ENCODE data around the gene AVEN.
"Not testable (repeated sequence)": the region's sequence is repeated elsewhere in the genome, so short reads cannot be mapped to it uniquely, and the experiment has no call there.

The AVEN gene, protein sequence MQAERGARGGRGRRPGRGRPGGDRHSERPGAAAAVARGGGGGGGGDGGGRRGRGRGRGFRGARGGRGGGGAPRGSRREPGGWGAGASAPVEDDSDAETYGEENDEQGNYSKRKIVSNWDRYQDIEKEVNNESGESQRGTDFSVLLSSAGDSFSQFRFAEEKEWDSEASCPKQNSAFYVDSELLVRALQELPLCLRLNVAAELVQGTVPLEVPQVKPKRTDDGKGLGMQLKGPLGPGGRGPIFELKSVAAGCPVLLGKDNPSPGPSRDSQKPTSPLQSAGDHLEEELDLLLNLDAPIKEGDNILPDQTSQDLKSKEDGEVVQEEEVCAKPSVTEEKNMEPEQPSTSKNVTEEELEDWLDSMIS

DNA sequence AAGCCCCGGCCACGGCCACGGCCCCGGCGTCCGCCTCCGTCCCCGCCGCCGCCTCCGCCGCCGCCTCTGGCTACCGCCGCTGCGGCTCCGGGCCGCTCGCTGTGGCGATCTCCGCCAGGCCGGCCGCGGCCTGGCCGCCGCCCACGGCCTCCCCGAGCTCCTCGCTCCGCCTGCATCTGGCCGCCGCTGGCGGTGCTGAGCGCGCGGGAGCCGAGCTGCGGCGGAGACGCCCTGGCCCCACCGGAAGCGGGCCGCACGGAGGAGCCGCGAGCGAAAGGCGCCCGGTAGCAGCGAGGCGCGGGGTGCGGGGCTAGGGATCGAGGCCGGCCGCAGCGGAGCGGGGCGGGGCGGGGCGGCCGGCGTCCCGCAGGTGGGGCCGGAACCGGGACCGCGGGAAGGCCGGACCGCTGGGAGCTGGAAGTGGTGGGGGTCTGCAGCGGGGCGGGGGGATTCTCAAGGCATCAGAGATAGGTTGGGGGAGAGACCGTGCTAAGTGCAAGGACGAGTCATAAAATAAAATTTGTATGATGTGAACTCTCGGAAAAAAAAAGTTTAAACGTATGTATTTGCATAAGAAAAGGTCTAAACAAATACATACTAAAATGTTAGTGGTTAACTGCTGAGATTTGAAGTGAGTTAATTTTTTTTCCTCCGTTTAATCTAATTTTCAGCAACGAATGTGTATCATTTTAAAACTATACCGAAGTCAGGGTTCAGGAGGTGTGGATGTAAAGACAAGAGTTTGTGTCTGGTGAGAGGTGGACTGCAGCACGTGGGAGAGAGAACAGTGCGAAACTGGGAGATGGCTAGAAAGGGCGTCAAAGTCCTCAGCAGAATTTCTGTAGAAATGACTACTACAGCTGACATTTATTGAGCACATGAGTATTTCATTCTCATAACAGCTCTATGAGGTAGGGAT lies at the start of gene AVEN:
Gene AVEN, minus strand, starts transcription at position 334 of the 919 bp plus-strand sequence. Its CDS starts 158 bp downstream, at position 176.
- peak; percentile 17 for DNase-seq

DNA sequence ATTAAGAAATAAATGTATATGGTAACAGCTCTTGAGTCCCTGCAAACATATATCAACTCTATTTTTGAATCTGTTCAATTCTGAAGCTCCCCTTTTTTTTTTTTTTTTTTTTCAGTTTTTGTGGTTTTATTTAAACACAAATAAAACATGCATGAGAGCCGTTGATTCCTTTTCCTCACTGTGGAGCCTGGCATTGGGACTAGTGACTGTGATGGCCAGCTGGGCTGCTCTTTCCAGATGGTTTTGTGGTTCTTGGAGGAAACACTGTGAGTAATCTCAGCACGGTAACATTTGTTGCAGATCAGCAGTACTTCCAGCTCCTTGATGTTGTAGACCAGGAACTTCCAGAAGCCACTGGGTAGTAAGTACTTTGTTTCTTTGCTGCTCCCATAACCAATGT lies 46.7 kb upstream of the AVEN start:
- DNase-seq, result no peak

DNA sequence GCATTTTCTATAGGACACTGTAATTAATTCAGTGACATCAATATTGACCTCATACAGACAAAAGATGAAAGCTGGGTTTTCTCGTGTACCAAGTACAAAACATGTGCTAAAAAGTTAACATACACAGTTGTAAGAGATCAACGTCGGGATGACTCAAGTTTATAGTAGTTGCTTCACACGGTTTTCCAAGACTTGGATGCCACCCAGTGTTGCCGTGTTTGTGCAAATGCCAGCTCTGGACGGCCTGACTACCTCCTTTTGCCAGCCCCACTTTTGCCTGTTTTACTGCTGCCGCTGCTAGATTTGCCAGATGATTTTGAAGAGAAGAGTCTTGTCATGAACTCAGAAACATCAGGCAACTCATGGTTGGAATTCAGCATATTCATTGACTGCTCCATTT lies 45.1 kb upstream of the AVEN start:
- no peak for DNase-seq

DNA sequence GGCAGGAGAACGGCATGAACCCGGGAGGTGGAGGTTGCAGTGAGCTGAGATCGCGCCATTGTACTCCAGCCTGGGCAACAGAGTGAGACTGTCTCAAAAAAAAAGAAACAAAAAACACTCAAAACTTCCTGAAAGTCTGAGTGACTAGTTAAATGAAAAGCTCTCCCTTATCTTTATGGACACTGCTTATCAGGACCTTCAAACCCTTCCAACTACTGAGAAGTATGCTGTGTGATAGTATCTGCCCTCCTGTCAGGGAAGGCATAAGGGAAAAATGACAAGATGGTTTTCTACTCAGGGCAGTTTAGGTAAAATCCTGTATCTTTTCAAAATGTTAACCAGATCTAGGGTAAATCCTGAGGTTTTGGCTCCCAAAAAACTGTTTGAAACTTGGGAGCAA lies 40.9 kb upstream of the AVEN start:
- no peak for DNase-seq

DNA sequence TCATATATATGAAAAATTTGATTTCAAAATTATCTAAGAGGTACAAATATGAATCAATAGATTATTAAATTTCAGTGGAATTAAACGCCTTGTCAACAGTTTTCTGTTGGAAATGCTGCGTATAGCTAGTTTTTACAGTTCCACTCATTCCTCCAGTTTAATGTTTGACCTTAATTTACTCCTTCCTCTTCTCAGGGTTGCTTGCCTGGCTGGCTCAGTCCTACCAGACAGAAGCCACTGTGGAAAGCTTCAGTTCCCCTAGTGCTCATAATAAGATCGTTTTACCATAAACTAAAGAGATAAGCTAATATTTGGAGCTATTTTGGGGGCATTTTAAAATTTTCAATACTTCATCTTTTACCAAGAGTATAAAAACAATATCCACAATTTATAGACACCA lies 39.9 kb upstream of the AVEN start:
- DNase-seq, result no peak

DNA sequence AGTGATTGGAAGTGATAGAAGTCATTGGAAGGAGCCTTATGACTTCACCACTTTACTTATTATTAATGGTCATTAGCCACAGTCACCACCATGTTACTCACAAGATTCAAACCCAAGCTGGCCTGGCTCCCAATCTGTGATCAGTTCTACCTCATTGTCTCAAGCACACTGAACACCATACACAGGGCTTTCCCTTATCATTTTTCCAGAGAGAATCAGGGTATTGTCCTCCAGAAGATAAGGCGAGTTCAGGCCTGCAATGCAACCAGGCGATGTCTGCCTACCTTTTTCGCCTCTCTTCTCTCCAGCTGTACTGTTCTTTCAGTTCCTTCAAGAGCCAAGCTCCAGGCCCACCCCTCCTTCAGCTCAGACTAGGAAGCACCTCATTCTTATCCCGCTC lies 37.8 kb upstream of the AVEN start:
- DNase-seq, result no peak

DNA sequence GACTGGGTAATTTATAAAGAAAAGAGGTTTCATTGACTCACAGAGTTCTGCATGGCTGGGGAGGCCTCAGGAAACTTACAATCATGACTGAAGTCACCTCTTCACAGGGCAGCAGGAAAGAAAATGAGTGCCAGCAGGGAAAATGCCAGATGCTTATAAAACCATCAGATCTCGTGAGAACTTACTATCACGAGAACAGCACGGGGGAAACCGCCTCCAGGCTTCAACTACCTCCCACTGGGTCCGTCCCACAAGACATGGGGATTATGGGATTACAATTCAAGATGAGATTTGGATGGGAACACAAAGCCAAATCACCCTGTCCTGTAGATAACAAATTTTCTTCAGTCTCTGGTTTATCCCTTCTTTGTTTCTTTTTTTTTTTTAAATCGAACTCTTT lies 31.0 kb upstream of the AVEN start:
- DNase-seq, result no peak

DNA sequence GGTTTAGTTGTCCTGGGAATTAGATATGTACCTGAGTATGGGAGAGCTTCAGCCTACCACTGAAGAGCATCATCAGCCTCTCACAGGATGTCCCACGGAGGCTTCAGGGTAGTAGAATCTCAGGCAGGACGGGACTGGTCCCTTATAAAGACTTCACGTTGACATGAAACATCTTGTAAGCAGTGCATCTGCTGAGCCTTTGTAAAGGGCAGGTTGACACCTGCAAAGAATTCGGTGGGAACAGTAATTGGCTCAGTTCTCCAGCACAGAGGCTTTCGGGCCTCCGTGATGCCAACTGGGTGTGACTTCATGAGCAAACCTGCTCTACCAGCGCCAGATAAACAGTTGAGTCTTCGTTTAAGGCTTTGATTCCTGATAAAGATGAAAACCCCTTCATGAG lies 26.9 kb upstream of the AVEN start:
- DNase-seq, result no peak

DNA sequence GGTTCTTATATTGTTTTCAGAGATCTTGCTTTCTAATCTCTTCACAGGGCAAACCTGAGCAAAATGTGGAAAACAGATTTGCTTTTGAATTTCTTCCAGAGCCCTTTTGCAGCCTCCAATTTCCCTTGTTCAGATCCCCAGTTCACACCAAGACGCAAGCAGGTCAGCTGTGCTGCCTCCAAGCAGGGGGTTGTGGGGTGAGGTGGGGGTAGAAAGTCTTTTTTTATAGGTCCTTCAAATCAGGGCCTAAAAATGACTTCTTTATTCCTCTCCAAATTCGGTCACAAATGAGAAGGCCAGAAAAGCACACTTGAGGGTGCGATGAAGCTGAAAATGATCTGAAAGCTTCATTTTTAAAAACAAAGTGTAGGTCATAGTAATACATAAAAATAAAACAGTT lies 26.3 kb upstream of the AVEN start:
- DNase-seq, result no peak

DNA sequence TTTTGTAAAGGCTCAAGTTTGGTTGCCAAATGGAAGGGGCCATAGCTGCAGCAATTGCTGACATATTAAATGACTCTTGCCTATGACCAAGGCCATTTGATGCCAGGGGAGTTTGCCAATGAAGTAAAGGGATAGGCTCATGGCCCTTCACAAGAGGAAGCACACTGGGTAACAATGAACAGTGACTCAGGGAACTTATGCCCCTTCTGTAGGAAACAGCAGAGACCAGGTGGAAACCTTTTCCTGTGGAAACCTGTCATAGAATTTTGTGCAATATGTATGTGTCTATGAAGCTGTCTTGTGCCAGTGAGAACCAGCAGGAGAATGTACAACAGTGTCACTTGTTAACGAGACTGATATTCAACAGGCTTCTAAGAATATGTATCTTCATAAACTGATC lies 25.4 kb upstream of the AVEN start:
- DNase-seq, result no peak

DNA sequence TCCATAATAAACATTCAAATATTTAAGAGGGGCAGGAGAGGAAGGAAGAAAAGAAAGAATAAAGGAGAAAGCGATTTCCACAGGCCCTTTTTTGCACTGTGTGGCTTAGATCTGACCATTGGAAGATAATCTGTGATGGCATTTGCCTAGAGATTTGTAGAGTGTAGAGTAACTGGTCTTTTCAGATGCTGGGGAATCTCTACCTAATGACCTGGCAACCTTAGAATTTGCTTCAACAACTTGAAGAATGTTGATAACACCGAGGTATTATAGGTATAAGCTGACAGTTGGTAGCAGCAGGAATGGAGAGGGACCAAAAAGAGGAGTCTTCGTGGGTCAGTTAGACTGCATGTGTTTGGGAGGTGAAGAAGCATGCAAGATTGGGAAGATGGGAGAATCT lies 20.9 kb upstream of the AVEN start:
- no peak for DNase-seq

DNA sequence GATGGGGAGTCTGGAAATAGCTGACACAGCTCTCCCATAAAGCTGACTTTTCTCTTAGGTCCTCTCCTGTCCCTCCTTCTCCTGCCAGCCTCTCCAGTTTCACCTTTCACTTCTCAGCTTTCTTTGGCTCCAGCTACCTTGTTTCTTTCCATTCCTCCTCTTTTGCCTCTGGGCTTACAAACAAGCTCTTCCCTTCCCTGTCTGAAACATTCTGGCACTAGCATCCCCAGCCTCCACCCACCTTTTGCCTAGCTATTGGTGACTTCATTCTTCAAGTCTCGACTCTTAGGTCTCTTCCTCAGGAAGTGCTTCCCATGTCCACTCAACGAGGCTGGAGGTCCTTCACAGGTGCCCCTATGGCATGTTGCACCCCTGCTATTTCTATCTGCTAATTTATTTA lies 20.5 kb upstream of the AVEN start:
- DNase-seq, result no peak

DNA sequence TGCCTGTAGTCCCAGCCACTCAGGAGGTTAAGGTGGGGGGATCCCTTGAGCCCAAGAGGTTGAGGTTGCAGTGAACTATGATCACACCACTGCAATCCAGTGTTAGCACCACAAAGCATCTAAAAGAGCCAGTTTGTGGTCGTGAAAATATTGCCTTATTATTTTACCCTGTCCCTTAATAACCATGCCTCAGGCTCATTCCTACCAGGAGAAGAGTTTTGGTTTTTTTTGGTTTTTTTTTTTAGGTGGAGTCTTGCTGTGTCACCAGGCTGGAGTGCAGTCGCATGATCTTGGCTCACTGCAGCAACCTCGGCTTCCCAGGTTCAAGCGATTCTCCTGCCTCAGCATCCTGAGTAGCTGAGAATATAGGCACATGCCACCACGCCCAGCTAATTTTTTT lies 17.9 kb upstream of the AVEN start:
- DNase-seq, result no peak

DNA sequence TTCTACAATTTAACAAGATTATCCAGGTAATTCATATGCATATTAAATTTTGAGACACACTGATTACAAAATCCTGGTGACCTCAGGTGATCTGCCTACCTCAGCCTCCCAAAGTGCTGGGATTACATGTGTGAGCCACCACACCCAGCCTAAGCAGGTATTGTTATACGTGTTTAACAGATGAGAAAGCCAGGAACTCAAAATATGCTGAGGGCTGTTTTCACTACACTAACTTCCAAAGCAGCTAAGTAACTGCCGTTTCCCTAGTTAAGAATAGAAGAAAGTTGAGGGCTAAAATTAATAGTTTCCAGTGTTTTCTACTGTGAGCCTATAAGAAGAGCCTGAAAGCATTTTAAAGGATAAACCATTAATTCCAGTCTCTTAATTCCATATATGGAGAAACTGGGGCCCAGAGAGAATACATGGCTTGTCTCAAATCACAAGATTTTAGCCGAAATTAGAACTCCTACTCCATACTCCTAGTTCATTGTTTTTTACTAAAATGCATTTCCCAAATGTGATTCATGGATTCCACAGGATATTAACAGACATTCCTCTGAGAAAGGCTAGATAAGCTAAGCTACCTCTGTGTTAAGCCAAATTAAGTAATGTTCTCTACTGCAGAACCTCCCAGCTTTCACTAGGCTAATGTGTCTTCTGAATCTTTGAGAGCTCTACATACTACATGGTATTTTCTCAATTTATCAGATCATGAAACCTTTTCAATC lies 17.0 kb upstream of the AVEN start:
- DNase-seq, result no peak

DNA sequence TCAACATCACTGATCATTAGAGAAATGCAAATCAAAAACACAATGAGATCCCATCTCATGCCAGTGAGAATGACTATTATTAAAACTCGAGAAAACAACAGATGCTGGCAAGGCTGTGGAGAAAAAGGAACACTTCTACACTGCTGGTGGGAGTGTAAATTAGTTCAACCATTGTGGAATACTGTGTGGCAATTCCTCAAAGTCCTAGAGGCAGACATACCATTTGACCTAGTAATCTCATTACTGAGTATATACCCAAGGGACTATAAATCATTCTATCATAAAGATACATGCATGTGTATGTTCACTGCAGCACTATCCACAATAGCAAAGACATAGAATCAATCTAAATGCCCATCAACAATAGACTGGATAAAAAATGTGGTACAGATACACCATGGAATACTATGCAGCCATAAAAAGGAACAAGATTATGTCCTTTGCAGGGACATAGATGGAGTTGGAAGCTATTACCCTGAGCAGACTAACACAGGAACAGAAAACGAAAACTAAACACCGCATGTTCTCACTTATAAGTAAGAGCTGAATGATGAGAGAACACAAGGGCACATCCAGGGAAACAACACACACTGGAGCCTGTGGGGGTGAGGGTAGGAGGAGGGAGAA lies 15.2 kb upstream of the AVEN start:
- no peak for DNase-seq

DNA sequence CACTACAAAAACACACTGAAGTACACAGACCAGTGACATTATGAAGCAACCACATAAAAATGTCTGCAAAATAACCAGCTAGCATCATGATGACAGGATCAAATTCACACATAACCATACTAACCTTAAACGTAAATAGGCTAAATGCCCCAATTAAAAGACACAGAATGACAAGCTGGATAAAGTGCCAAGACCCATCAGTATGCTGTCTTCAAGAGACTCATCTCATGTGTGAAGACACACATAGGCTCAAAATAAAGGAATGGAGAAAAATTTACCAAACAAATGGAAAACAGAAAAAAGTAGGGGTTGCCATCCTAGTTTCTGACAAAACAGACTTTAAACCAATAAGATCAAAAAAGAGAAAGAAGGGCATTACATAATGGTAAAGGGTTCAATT lies 11.4 kb upstream of the AVEN start:
- not testable (repeated sequence) for DNase-seq

DNA sequence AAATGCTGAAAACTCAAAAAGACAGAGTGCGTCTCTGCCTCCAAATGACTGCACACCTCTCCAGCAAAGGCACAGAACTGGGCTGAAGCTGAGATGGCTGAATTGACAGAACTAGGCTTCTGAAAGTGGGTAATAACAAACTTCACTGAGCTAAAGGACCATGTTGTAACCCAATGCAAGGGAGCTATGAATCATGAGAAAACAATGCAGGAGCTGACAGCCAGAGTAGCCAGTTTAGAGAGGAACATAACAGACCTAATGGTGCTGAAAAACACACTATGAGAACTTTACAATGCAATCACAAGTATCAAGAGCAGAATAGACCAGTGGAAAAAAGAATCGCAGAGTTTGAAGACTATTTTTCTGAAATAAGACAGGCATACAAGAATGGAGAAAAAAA lies 10.1 kb upstream of the AVEN start:
- no peak for DNase-seq

DNA sequence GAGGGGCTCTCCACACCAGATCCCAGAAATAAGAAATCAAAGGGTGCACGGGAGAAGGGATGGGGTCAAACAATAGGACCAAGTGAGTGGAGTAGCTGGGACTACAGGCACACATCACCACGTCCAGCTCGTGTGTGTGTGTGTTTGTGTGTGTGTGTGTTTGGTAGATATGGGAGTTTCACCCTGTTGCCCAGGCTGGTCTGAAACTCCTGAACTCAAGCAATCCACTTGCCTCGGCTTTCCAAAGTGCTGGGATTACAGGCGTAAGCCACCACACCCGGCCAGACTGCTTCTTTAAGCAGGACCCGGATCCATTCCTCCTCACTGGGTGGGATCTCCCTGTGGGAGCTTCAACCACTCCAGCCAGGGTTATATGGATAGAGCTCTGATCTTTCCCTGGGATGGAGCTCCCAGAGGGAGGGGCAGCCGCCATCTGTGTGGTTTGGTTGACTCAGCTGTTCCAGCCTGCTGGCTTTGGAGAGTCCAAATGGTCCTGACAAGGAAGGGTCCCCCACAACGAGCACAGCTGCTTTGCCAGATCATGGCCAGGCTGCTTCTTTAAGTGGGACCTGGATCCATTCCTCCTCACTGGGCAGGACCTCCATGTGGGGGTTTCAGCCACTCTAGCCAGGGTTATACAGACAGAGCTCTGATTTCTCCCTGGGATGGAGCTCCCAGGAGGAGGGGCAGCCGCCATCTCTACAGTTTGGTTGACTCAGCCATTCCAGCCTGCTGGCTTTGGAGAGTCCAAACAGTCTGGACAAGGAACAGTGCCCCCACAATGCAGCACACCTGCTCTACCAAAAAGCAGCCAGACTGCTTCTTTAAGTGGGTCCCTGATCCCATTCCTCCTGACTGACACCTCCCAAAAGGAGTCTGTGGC lies 9.1 kb upstream of the AVEN start:
- DNase-seq, result no peak

DNA sequence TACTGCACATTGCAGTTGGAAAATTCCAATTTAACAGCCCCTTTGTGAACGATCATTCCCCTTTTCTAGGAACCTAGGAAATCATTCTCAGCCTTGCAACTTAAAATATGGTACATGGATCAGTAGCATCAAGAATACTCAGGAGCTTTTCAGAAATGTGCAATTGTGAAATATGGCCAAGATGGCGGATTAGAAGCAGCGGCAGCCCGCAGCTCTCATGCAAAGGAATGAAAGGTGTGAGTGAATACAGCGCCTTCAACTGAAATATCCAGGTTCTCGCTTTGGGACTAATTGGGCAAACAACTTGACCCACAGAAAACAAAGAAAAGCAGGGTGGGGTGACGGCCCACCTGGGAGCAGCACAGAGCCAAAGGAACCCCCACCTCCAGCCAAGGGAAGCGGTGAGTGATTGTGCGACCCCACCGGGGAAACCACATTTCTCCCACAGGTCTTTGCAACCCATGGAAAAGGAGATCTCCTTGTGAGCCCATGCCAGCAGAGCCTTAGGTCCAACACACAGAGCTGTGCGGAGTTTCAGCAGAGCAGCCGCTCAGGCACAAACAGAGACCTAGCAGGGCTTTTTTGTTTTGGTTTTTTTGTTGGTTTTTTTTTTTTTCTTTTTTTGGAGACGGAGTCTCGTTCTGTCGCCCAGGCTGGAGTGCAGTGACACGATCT lies 7.6 kb upstream of the AVEN start:
- no peak for DNase-seq

DNA sequence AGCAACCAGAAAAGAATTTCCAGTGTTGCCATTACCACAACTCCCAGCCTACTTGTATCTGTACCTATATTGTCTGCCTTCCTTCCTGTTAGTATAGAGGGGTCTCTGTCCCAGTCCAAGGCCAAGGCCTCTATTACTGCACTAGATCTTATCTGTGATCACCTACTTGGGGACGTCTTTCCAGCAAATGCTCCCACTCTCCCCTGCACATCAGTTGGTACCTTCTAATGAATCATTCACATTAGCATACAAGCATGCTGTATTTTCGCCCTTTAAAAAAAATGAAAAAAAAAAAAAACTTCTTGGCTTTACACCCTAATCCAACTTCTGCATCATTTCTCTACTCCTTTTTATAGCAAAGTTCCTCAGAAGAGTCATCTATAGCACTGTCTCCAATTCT lies 4.8 kb upstream of the AVEN start:
- no peak for DNase-seq

DNA sequence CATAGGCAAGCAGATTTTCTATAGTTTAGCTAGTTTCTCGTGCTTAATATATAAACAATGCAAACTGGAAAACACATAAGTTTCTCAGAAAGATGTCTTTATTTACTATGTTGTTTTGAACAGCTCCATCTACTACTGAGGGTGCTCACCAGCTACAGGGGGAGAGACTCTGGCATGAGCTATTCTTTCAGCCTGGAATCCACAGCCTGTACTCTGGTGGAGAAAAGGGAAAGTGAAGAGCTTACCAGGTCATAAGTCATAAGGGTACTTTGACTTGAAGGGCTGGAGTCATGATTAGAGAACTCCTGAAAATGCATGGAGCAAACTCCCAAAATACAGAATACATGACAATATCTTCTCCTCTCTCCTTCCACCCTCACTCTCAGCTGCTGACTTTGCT lies 4.4 kb upstream of the AVEN start:
- DNase-seq, result no peak

DNA sequence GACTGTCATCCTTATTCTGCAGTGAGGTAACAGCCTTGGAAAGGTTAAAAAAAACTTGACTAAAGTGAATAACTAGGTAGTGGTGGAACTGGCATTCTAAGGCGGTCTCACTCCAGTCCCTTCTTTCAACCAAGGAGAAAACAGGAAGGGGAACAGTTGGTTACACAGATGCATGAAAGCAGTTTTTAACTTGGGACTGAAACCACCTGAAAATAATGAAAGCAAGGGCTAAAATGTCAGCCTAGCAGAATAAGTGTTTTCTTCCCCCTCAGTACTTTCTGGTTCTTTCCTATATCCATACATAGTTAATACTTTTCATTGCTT lies 748 bp upstream of the AVEN start:
- DNase-seq, result no peak

Data from NCI-H2171 treated with DMSO at 0.1 percent for 48 hours (cell line).